BLaER1 treated with 17β-estradiol and CSF1 and Interleukin-3, amounts not matched to agents 10 nM and 100 nM (cell line): ENCODE measurements around the gene ZNF335.

Experiments
- H3K27ac ChIP-seq, 11 experiments: shearing (Covaris generic); formaldehyde crosslinking; 2 replicates each; pipeline ENCODE4 v1.8.1; 2022
- H3K27me3 ChIP-seq, 11 experiments: shearing (Covaris generic); formaldehyde crosslinking; 2 replicates each; pipeline ENCODE4 v1.8.1; 2022
- H3K36me3 ChIP-seq, 11 experiments: shearing (Covaris generic); formaldehyde crosslinking; 2 replicates each; pipeline ENCODE4 v1.8.1; 2022
- H3K4me1 ChIP-seq, 10 experiments: shearing (Covaris generic); formaldehyde crosslinking; 2 replicates each; pipeline ENCODE4 v1.8.1; 2022
- H3K4me2 ChIP-seq, 11 experiments: shearing (Covaris generic); formaldehyde crosslinking; 2 replicates each; pipeline ENCODE4 v1.8.1; 2022
- H3K4me3 ChIP-seq, 10 experiments: shearing (Covaris generic); formaldehyde crosslinking; 2 replicates each; pipeline ENCODE4 v1.8.1; 2022
- H3K9ac ChIP-seq, 11 experiments: shearing (Covaris generic); formaldehyde crosslinking; 2 replicates each; pipeline ENCODE4 v1.8.1; 2022
- H3K9me3 ChIP-seq, 11 experiments: shearing (Covaris generic); formaldehyde crosslinking; replicated peaks in 1 of 11; 2 replicates each; pipeline ENCODE4 v1.8.1; 2022
- H4K20me1 ChIP-seq, 11 experiments: shearing (Covaris generic); formaldehyde crosslinking; 2 replicates each; pipeline ENCODE4 v1.8.1; 2022
- Cebpa-rat ChIP-seq, 11 experiments: shearing (Covaris generic); IDR thresholded peaks; 2 replicates each; pipeline ENCODE4 v1.8.1; 2022

Gene ZNF335

DNA sequence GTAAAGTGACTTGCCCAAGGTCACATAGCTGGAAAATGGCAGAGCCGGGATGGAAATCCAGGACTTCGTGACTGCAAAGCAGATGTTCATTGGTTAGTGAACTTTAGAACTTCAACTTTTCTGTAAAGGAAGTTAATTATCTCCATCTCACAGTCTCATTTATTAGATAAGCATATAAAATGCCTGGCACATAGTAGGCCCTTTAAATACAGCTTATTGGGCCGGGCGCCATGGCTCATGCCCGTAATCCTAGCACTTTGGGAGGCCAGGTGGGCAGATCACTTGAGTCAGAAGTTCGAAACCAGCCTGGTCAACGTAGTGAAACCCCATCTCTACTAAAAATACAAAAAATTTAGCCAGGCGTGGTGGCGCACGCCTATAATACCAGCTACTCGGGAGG is 35.0 kb upstream of the ZNF335 start:
- peaks cover 0 to 21% (median under 1%) of the 10 kb centered on the region in 11 experiments; a peak in 8 of 22 replicates for H4K20me1 ChIP-seq
- peaks cover 73 to 98% (median 95%) of the 10 kb centered on the region in 10 experiments for H3K4me1 ChIP-seq
- H3K27me3 ChIP-seq: peaks cover 0 to 88% (median 51%) of the 10 kb centered on the region in 11 experiments; a peak in 19 of 22 replicates

DNA sequence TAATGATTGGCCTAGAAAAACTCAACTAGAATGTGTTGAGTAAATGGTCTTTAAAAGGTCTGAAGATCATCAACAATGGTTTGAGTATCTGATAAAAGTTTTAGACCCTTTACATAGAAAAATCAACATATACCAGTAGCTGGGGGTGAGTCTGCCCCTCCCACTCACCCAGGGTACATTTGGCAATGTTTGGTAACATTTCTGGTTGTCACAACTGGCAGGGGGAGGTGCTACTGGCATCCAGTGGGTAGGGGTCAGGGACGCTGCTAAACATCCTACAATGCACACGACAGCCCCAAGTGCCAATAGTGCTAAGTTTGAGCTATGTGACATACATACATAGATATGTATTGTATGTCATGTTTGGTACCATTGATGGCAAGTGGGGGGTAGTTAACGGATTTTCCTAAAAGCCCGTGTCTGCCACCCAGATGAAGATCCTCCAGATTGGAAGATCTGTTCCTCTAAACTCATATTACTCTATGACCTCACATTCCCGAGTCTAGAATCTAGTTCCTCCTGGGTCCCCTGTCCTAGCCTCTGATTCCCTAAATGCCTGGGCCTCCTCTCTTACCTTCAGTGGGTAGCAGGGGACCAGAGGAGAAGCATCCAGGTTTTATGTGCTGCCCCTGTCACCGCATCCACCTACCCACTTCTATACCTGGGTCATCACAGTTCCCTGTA is 34.2 kb upstream of the ZNF335 start:
- H3K4me1 ChIP-seq: peaks cover 81 to 98% (median 96%) of the 10 kb centered on the region in 10 experiments

More for the DNA sequence above, 35.0 kb upstream of the ZNF335 start:
- peaks cover 0 to 19% (median 17%) of the 10 kb centered on the region in 11 experiments; a peak in 18 of 22 replicates for H3K9me3 ChIP-seq
- H3K4me2 ChIP-seq: peak overlapping the region; percentile 84 to 98 (median 95)
- H3K36me3 ChIP-seq: peaks cover 0 to 20% (median 0%) of the 10 kb centered on the region in 11 experiments; a peak in 10 of 22 replicates
- TF ChIP-seq Cebpa-rat (IDR thresholded peaks at IDR 0.05): no peak
- peak overlapping the region in 7 of 11 experiments; percentile 63 to 85 (median 81); a peak in 10 of 22 replicates for H3K9ac ChIP-seq
- peak overlapping the region in 10 of 11 experiments; percentile 85 to 97 (median 94); a peak in 21 of 22 replicates for H3K27ac ChIP-seq
- H3K4me3 ChIP-seq: no peak overlapping the region; a peak in 1 of 20 replicates

DNA sequence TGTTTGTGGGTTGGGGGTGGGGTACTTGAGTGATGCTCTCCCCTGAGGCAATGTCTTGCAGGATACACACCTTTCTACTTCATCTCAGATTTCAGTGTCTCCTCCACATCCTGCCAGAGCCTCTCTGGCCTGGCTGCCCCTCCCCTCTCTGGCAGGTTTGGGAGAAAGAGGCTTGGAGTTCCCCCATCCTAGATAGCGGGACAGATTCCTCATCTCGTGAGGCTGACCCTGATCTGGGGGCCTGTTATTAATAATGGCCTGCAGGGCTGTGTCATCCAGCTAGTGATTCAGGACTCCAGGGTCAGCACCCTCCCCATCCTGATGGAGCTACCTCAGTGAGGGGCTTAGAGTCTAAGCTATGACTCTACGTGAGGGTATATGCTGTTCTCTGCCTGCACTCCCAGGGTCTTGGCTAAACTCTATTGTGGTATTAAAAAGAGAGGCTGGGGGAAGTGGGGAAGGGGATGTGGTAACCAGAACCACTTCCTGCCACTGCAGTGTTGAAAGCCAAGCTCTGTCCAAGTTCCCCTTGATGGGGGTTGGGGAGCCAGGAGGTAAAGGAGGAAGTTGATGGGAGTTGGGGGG is 33.0 kb upstream of the ZNF335 start:
- Histone ChIP-seq H3K27me3 (peaks cover 0 to 82% (median 31%) of the 10 kb centered on the region in 11 experiments; a peak in 18 of 22 replicates), H4K20me1 (peaks cover 0 to 11% (median 0%) of the 10 kb centered on the region in 11 experiments; a peak in 2 of 22 replicates), H3K9ac (peak overlapping the region; percentile 64 to 85 (median 81)), H3K4me3 (peak overlapping the region in 9 of 10 experiments; percentile 27 to 59 (median 49); a peak in 18 of 20 replicates), H3K4me2 (peak overlapping the region; percentile 84 to 98 (median 95)), H3K4me1 (peaks cover 89 to 98% (median 97%) of the 10 kb centered on the region in 10 experiments), H3K36me3 (peaks cover 0 to under 1% (median 0%) of the 10 kb centered on the region in 11 experiments; a peak in 1 of 22 replicates), H3K9me3 (no peaks in the 10 kb centered on the region), H3K27ac (peak overlapping the region; percentile 71 to 97 (median 93))
- TF ChIP-seq Cebpa-rat (IDR thresholded peaks at IDR 0.05): peak; percentile 45 to 93 (median 86); a peak in 18 of 22 replicates

More for the DNA sequence above, 34.2 kb upstream of the ZNF335 start:
- Histone ChIP-seq H3K4me2 (peak overlapping the region; percentile 84 to 98 (median 95)), H3K36me3 (peaks cover 0 to 12% (median 0%) of the 10 kb centered on the region in 11 experiments; a peak in 10 of 22 replicates), H3K9me3 (peaks cover 0 to 11% (median 9%) of the 10 kb centered on the region in 11 experiments; a peak in 17 of 22 replicates), H3K27ac (peak overlapping the region; percentile 31 to 97 (median 93); a peak in 21 of 22 replicates), H3K9ac (peak overlapping the region in 10 of 11 experiments; percentile 45 to 85 (median 81); a peak in 17 of 22 replicates), H3K27me3 (peaks cover 0 to 88% (median 43%) of the 10 kb centered on the region in 11 experiments; a peak in 19 of 22 replicates), H3K4me3 (peak overlapping the region in 5 of 10 experiments; percentile 16 to 54 (median 38); a peak in 7 of 20 replicates), H4K20me1 (peaks cover 0 to 20% (median 0%) of the 10 kb centered on the region in 11 experiments; a peak in 5 of 22 replicates)
- TF ChIP-seq Cebpa-rat (IDR thresholded peaks at IDR 0.05): no peak

DNA sequence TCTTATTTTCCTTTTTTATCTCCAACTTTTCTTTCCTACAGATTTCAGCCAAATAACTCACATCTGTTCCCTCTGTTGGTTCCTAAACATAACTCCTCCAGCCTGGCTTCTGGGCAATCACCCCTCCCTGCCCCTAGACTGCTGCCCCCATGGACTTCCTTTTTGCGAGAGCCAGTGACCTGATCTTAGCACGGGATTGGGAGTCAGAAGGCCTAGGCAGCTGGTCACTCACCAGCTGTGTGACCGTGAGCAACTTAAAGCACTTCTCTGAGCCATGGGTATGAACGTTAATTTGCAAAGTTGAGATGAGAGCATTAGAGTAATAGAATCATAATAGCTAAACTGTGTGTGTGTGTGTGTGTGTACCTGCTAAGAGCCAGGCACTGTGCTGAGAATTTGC is 32.2 kb upstream of the ZNF335 start:
- peak overlapping the region; percentile 71 to 97 (median 93) for H3K27ac ChIP-seq
- peaks cover 0 to 5% (median 0%) of the 10 kb centered on the region in 11 experiments; a peak in 2 of 22 replicates for H4K20me1 ChIP-seq
- no peaks in the 10 kb centered on the region for H3K36me3 ChIP-seq
- peaks cover 94 to 99% (median 98%) of the 10 kb centered on the region in 10 experiments for H3K4me1 ChIP-seq
- H3K4me3 ChIP-seq: peak overlapping the region in 7 of 10 experiments; percentile 27 to 59 (median 48); a peak in 13 of 20 replicates
- no peaks in the 10 kb centered on the region for H3K9me3 ChIP-seq
- H3K9ac ChIP-seq: peak overlapping the region; percentile 65 to 85 (median 81); a peak in 20 of 22 replicates
- H3K27me3 ChIP-seq: peaks cover 0 to 80% (median 23%) of the 10 kb centered on the region in 11 experiments; a peak in 17 of 22 replicates
- H3K4me2 ChIP-seq: peak overlapping the region; percentile 84 to 98 (median 95)
- no peak for TF ChIP-seq Cebpa-rat (IDR thresholded peaks at IDR 0.05)

DNA sequence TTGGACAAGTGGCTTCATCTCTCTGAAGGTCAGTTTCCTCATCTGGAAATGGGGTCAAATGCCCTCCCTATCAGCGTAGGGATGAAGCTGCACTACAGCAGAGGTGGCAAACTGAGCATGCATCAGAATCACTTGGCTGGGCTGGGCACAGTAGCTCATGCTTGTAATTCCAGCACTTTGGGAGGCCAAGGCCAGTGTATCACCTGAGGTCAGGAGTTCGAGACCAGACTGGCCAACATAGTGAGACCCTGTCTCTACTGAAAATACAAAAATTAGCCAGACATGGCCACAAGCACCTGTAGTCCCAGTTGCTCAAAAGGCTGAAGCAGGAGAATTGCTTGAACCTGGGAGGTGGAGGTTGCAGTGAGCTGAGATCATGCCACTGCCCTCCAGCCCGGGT is 30.0 kb upstream of the ZNF335 start:
- Histone ChIP-seq H3K27me3 (peaks cover 0 to 58% (median 11%) of the 10 kb centered on the region in 11 experiments; a peak in 13 of 22 replicates), H3K4me1 (peaks cover 89 to 99% (median 97%) of the 10 kb centered on the region in 10 experiments), H3K4me3 (peak overlapping the region in 1 of 10 experiments; percentile 30; a peak in 1 of 20 replicates), H3K9ac (peak overlapping the region in 6 of 11 experiments; percentile 57 to 69 (median 66); a peak in 5 of 22 replicates), H3K9me3 (no peaks in the 10 kb centered on the region), H3K36me3 (no peaks in the 10 kb centered on the region), H4K20me1 (no peaks in the 10 kb centered on the region), H3K27ac (peak overlapping the region in 8 of 11 experiments; percentile 73 to 97 (median 92); a peak in 17 of 22 replicates), H3K4me2 (peak overlapping the region; percentile 84 to 98 (median 95))
- no peak for TF ChIP-seq Cebpa-rat (IDR thresholded peaks at IDR 0.05)

DNA sequence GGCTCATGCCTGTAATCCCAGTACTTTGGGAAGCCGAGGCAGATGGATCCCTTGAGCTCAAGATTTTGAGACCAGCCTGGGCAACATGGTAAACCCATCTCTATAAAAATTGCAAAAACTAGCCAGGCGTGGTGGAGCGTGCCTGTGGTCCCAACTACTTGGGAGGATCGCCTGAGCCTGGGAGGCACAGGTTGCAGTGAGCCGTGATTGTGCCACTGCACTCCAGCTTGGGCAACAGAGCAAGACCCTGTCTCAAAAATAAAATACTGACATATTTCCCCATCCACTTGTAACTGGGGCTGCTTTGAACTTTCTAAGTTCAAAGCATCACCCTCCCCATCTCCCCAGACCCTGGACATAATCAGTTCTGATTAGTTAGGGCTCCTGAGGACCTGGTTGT is 29.5 kb upstream of the ZNF335 start:
- Histone ChIP-seq H3K4me3 (peak overlapping the region in 4 of 10 experiments; percentile 8 to 30 (median 20); a peak in 3 of 20 replicates), H3K9me3 (no peaks in the 10 kb centered on the region), H3K36me3 (no peaks in the 10 kb centered on the region), H3K9ac (peak overlapping the region; percentile 9 to 69 (median 61); a peak in 14 of 22 replicates), H3K27ac (peak overlapping the region in 10 of 11 experiments; percentile 21 to 97 (median 92); a peak in 18 of 22 replicates), H3K4me1 (peaks cover 84 to 99% (median 97%) of the 10 kb centered on the region in 10 experiments), H3K4me2 (peak overlapping the region; percentile 84 to 98 (median 95)), H3K27me3 (peaks cover 0 to 53% (median 6%) of the 10 kb centered on the region in 11 experiments; a peak in 13 of 22 replicates), H4K20me1 (no peaks in the 10 kb centered on the region)
- peak in 3 of 11 experiments; percentile 24 to 76 (median 42); a peak in 5 of 22 replicates for TF ChIP-seq Cebpa-rat (IDR thresholded peaks at IDR 0.05)

DNA sequence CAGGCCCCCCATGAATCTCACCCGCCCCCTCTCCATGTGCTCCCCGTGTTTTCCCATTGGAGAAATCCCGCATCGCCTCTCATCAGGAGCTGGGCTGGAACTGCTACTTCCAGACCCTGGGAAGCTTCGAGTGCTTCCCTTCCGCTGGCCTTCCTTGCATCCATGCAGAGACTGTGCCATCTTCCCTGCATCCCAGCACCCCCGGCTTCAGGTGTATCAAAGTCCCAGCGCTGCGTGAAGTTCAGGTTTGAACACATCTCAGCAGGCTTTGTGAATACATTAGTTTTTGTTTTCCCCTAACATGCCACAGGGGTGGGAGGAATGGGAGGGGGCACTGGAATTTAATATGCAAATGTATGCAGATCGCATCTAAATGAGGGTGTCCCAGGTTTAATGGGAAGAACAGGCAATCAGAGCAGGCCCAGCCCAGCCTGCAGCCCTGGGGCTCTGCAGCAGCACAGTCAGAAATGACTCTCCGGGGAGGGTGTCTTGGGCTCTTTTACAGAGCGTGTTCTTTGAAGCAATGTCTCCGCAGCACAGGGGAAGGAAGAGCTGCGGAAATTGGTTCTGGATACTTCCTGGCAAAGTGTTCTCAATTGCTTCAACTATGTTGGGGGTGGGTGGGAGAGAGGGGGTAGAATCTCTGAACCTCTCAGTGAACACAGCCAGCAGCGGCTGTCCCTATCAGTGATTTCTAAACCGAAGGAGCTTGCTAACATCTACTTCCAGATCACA is 28.4 kb upstream of the ZNF335 start:
- peaks cover 78 to 99% (median 96%) of the 10 kb centered on the region in 10 experiments for H3K4me1 ChIP-seq
- peak overlapping the region; percentile 9 to 69 (median 61); a peak in 19 of 22 replicates for H3K9ac ChIP-seq
- H3K9me3 ChIP-seq: no peaks in the 10 kb centered on the region
- TF ChIP-seq Cebpa-rat (IDR thresholded peaks at IDR 0.05): peak in 1 of 11 experiments; percentile 58; a peak in 1 of 22 replicates
- no peaks in the 10 kb centered on the region for H3K36me3 ChIP-seq
- peaks cover 0 to 42% (median 4%) of the 10 kb centered on the region in 11 experiments; a peak in 9 of 22 replicates for H3K27me3 ChIP-seq
- H3K4me3 ChIP-seq: peak overlapping the region in 4 of 10 experiments; percentile 18 to 38 (median 24); a peak in 6 of 20 replicates
- no peaks in the 10 kb centered on the region for H4K20me1 ChIP-seq
- peak overlapping the region; percentile 84 to 98 (median 95) for H3K4me2 ChIP-seq
- peak overlapping the region in 10 of 11 experiments; percentile 21 to 97 (median 92); a peak in 17 of 22 replicates for H3K27ac ChIP-seq
